ENCODE data around the gene HECW1.
"Not testable (repeated sequence)": the region's sequence is repeated elsewhere in the genome, so short reads cannot be mapped to it uniquely, and the experiment has no call there.

Gene HECW1

DNA sequence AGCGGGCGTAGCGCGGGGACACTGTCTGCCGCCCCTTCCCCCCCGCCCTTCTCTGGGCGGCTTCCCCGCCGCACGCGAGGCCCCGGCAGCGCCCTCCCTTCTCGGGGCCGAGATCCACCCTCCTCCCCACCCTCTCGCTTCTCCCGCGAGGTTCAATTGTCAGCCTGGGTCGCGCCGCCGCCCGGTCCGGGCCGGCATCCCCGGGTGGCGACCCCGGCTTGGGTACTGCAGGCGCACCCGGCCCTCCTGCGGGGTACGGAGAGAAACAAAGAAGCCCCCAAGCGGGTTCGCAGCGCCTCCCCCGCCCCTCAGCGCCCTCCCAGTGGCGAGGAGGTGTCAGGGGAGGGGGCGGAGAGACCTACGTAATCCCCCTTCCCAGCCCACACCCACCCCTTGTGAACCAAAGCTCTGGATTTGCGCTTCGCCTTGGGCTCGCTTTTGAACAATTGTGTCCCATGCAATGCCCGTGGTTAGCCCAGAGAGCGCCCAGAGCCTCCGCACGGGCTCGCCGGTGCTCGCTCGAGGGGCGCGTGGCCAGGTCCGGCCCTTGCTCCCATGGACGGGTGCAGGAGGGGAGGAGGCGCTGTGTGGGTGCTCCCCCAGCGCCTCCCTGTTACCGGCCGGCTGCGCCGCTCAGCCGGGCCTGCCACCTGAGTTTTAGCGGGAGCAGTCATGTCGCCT, 634 bp downstream of the HECW1 start:
- DNase-seq = no peak

GRCh38 chr7:43113622-43114457, 1.4 kb downstream of the HECW1 start:
- no peak for DNase-seq

DNA sequence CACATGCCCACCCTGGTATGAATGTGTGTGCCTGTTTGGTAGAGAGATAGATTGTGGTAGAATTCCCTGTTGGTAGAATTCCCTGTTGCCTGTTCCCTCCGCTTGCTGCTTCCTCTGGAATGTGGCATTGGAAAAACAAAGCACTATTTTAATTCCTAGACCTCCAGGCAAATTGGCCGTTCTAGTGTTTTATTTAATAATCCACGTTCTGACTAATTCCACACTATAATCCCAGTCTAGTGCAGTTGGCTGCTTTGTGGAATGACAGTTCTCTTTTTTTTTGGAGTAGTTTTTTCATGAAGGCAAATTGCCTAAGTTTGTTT, 2.0 kb downstream of the HECW1 start:
- no peak for DNase-seq

DNA sequence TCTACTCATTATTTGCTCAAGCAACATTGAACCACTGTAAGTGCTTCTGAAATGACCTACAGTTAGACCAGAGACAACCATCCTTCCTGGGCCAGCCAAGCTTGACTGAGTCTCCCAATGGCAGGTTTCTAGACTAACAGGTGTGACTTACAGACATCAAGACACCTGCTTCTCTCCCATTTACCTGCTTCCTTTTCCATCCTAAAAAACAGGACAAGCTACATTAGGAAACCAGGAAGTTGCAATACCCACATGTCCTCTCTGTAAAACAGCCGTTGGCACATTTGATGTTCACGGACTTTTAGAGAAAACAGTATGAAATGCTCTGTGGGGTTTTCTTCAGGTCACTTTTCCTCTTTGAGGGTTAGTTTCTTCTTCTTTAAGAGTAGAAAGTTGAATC, 4.0 kb downstream of the HECW1 start:
- no peak for DNase-seq

- DNase-seq = no peak
Measured at GRCh38 chr7:43117095-43117494, 4.6 kb downstream of the HECW1 start.

- no peak for DNase-seq
Measured at GRCh38 chr7:43117861-43118260, 5.4 kb downstream of the HECW1 start.

DNA sequence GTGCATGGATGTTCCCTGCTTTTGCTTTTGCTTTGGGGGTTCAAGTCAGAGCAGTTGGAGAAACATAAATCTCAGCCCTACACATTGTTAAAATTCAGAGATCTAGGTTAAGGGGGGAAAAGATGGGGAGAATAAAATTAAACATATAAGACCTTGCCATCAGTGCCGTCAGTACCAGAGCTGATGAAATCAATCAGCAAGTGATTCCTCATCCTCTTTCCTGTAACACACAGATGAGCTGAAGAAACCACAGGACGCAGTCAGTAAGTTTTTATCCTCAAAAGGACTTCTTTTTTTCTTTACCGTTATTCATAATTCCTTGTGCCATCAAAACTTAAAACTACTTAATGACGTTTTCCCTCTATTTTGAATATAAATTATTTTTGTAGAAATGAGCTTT, 5.9 kb downstream of the HECW1 start:
- DNase-seq = no peak

- no peak for DNase-seq
Measured at GRCh38 chr7:43119371-43120075, 7.1 kb downstream of the HECW1 start.

- no peak for DNase-seq
Measured at GRCh38 chr7:43121973-43122372, 9.5 kb downstream of the HECW1 start.

- DNase-seq = no peak
Measured at GRCh38 chr7:43123457-43123856, 11.0 kb downstream of the HECW1 start.

DNA sequence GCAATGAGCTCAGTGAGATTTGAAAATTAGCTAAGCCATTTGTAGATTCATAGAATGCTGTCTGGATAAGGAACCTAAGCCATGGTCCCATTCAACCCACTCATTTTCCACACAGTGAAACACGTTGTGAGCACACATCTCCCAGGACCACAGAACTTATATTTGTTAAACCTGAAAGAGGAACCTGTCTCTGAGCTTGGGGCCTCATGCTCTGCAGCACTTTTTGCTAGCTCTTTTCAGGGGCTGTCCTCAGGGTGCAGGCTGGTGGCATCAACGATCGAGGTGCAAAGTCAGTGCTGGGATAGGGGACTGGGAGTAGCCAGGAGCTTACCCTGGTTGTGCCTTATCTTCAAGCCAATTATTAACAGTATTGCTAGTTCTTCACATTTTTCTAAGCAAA, 11.9 kb downstream of the HECW1 start:
- DNase-seq = no peak

GRCh38 chr7:43130347-43130746, 17.9 kb downstream of the HECW1 start:
- no peak for DNase-seq

GRCh38 chr7:43135129-43135528, 22.7 kb downstream of the HECW1 start:
- DNase-seq = no peak

- no peak for DNase-seq
Measured at GRCh38 chr7:43136064-43136463, 23.6 kb downstream of the HECW1 start.

- DNase-seq = not testable (repeated sequence)
Measured at GRCh38 chr7:43137121-43137744, 24.8 kb downstream of the HECW1 start.

DNA sequence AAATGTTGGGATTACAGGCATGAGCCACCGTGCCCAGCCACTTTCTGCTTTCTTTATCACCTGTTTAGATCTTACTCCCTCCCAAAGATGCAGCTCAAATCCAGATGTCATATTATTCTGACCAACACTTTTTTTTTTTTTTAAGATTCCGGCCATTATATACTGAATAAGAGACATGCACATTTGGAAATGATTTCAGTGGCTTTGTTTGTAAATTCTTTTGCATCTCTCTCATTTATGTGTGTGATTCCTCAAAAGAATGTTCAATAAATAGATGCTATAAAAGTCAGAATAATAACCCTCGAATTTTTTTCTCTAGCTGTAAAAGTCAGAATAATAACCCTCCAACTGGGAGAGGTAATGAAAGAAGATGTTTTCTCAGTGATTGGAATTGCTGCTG, 25.4 kb downstream of the HECW1 start:
- DNase-seq = no peak

DNA sequence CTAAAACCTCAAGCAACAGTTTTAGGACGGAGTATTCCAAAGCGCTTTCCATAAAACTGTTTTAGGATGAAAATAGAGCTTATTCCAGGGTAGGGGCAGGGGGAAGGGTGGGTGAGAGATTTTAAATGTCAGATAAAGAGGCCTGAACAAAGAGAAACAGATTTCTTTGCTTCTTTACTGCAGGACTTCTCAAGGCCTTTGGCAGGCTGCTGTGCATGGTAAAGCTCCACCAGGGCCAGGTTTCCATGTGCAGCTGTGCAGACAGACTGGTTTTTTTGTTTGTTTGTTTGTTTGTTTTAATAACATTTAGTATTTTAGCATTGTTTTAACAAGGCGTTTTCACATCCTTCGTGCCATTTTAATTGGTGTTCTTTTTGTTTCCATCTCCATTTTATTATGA, 26.3 kb downstream of the HECW1 start:
- no peak for DNase-seq

GRCh38 chr7:43139137-43139536, 26.7 kb downstream of the HECW1 start:
- no peak for DNase-seq

DNA sequence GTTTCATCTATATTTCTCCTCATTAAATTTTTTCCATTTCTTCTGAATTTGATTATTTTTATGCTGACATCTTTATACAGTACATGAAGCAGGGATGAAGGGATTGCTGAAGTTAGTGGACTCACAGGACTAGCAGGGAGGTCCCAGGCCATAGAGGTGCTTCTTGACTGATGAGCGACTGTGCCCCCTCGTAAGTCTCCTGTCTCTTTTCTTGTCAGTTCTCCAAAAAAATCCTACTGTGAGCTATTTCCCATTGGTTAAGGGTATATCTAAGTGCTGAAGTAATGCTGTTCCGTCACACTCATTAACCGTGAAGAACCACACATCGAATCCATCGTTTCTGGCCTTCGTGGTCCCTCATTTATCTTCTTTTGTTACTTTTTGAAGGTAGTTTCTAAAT, 27.7 kb downstream of the HECW1 start:
- DNase-seq = no peak

DNA sequence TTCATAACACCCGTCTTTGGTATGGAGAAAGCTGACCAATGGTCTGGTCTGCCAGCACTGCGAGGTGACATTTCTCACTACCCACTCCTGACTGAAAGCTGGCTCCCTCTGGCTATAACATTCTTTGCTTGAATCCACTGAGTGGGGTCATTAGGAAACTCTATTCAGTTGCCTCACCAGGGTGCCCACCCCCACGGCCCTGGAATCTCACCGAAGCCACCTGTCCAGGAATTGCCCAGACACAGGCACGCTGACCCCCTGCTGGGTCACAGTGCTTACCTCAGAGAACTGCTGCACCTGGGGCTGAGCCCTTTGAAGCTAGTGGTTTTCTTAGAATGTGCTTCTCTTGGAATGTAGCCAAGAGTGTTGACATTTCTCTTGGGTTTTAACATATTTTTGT, 28.6 kb downstream of the HECW1 start:
- no peak for DNase-seq

- no peak for DNase-seq
Measured at GRCh38 chr7:43142703-43143102, 30.3 kb downstream of the HECW1 start.

DNA sequence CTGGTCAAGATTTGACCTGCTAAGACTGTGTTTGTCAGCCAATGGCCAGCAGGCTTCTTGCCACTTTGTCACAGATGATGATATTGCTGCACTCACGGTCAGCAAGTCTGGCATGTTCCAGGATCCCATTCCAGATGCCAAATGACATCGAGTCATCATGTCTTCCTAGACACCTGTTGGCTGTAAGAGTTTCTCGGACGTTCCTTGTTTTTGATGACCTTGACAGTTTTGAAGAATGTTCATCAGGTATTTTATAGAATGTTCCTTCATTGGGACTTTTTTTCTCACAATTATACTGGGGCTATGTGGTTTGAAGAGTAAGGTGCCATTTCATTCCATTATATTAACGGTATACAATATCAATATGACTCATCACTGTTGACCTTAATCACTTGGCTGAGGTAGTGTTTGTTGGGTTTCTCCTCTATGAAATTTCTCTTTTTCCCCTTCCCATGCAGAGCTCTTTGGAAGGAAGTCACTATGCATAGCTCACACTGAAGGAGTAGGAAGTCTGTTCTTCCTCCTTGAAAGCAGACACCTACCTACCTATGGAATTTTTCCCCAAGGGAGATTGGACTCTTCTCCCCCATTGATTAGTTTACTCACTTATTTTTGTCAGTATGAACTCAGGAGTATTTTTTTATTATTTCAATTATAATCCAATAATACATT, 31.6 kb downstream of the HECW1 start:
- no peak for DNase-seq

- no peak for DNase-seq
Measured at GRCh38 chr7:43148161-43148731, 35.8 kb downstream of the HECW1 start.

All from CD4-positive, alpha-beta T cell treated with Interleukin-21 for 1 hour (primary cell).